Choroid plexus epithelial cell (primary cell): ENCODE measurements around the gene PHLDA1.

Experiments
- DNase-seq: peaks from one replicate; pipeline ENCODE4 v3.0.0-alpha.2; 2010; ENCODE audit warnings: low read depth
- H3K4me3 ChIP-seq: 2 replicates; pipeline ENCODE4 v1.5.1; 2011; ENCODE audit warnings: low read depth, mild to moderate bottlenecking, control low read depth, low read length, moderate library complexity
- CTCF ChIP-seq: conservative IDR thresholded peaks from 2 replicates; pipeline ENCODE4 v1.5.1; 2011; ENCODE audit warnings: low read depth, mild to moderate bottlenecking, control low read depth, inconsistent platforms, low read length, moderate library complexity

PHLDA1 gene

GRCh38 chr12:76024942-76025600 is 6.5 kb downstream of the PHLDA1 start:
- H3K4me3 ChIP-seq: no peak overlapping the region
- TF ChIP-seq CTCF: no peak
- peak; percentile 92 for DNase-seq

- no peak overlapping the region for H3K4me3 ChIP-seq
- peak; percentile 32 for DNase-seq
- no peak for TF ChIP-seq CTCF
Observed at GRCh38 chr12:76024102-76024781, 7.3 kb downstream of the PHLDA1 start.

GRCh38 chr12:76023069-76023690 is 8.4 kb downstream of the PHLDA1 start:
- no peak for TF ChIP-seq CTCF

GRCh38 chr12:76022506-76022905 is 9.1 kb downstream of the PHLDA1 start:
- no peak for DNase-seq
- TF ChIP-seq CTCF: no peak
- no peak overlapping the region for H3K4me3 ChIP-seq

More at GRCh38 chr12:76023069-76023690, 8.4 kb downstream of the PHLDA1 start:
- no peak overlapping the region for H3K4me3 ChIP-seq
- DNase-seq: no peak

- TF ChIP-seq CTCF: no peak
- H3K4me3 ChIP-seq: no peak overlapping the region
- peak; percentile 98 for DNase-seq
Observed at GRCh38 chr12:76020731-76021672, 10.6 kb downstream of the PHLDA1 start.

- peak; percentile 65 for DNase-seq
- no peak overlapping the region for H3K4me3 ChIP-seq
Observed at GRCh38 chr12:76020281-76020680, 11.3 kb downstream of the PHLDA1 start.

More at GRCh38 chr12:76020281-76020680, 11.3 kb downstream of the PHLDA1 start:
- no peak for TF ChIP-seq CTCF
